HEK293T (cell line): ENCODE measurements around the gene IL6.
"Not testable (repeated sequence)": the region's sequence is repeated elsewhere in the genome, so short reads cannot be mapped to it uniquely, and the experiment has no call there.

Source experiments
- CTCF ChIA-PET: fragments of 350-600 bp; formaldehyde crosslinking; extraction: SDS; loops from one replicate; lab custom pipeline; 2021; ENCODE audit warnings: antibody characterized with exemption, inconsistent platforms; lab: Yijun Ruan, JAX
- POLR2A ChIA-PET: fragments of 350-600 bp; formaldehyde crosslinking; extraction: SDS; loops from one replicate; lab custom pipeline; 2020; ENCODE audit warnings: antibody characterized with exemption, inconsistent platforms; lab: Yijun Ruan, JAX
- DNase-seq: peaks from one replicate; pipeline ENCODE4 v3.0.0; 2012; ENCODE audit warnings: mixed read lengths; ENCODE audit errors: extremely low spot score
- ARNT ChIP-seq: fragments of 450-650 bp; IDR thresholded peaks from 2 replicates; pipeline ENCODE4 v1.6.1; 2017; ENCODE audit warnings: mild to moderate bottlenecking
- BHLHE40 ChIP-seq: fragments of 450-650 bp; IDR thresholded peaks from 2 replicates; pipeline ENCODE4 v1.6.1; 2016; ENCODE audit warnings: mild to moderate bottlenecking, moderate library complexity, borderline replicate concordance
- CTBP1 ChIP-seq: fragments of 450-650 bp; IDR thresholded peaks from 2 replicates; pipeline ENCODE4 v1.6.1; 2016; ENCODE audit warnings: borderline replicate concordance
- ELF4 ChIP-seq: fragments of 450-650 bp; IDR thresholded peaks from 2 replicates; pipeline ENCODE4 v1.6.1; 2017; ENCODE audit warnings: antibody characterized with exemption
- FOXA1 ChIP-seq: fragments of 450-650 bp; IDR thresholded peaks from 2 replicates; pipeline ENCODE4 v1.6.1; 2016; ENCODE audit warnings: mild to moderate bottlenecking
- FOXK2 ChIP-seq: fragments of 450-650 bp; IDR thresholded peaks from 2 replicates; pipeline ENCODE4 v1.6.1; 2016; ENCODE audit warnings: mild to moderate bottlenecking
- FOXM1 ChIP-seq: fragments of 450-650 bp; IDR thresholded peaks from 2 replicates; pipeline ENCODE4 v1.6.1; 2017; ENCODE audit warnings: mild to moderate bottlenecking, borderline replicate concordance
- HDGF ChIP-seq: fragments of 450-650 bp; IDR thresholded peaks from 2 replicates; pipeline ENCODE4 v1.6.1; 2017; ENCODE audit warnings: antibody characterized with exemption, borderline replicate concordance
- L3MBTL2 ChIP-seq: fragments of 450-650 bp; conservative IDR thresholded peaks from 2 replicates; pipeline ENCODE4 v1.6.1; 2016; ENCODE audit warnings: mild to moderate bottlenecking
- LEF1 ChIP-seq: fragments of 450-650 bp; IDR thresholded peaks from 2 replicates; pipeline ENCODE4 v1.6.1; 2017; ENCODE audit warnings: mild to moderate bottlenecking, borderline replicate concordance
- NFRKB ChIP-seq: fragments of 450-650 bp; IDR thresholded peaks from 2 replicates; pipeline ENCODE4 v1.6.1; 2016; ENCODE audit warnings: mild to moderate bottlenecking, moderate library complexity
- SP1 ChIP-seq: fragments of 450-650 bp; IDR thresholded peaks from 2 replicates; pipeline ENCODE4 v1.6.1; 2017
- SUZ12 ChIP-seq: fragments of 450-650 bp; IDR thresholded peaks from 2 replicates; pipeline ENCODE4 v1.6.1; 2016; ENCODE audit warnings: mild to moderate bottlenecking
- TARDBP ChIP-seq: fragments of 450-650 bp; IDR thresholded peaks from 2 replicates; pipeline ENCODE4 v1.6.1; 2016
- ZNF384 ChIP-seq: fragments of 450-650 bp; IDR thresholded peaks from 2 replicates; pipeline ENCODE4 v1.6.1; 2016
- TF ChIP-seq, protein P1 (sequence below): fragments of 450-650 bp; IDR thresholded peaks from 2 replicates; pipeline ENCODE4 v1.6.1; 2016

Gene IL6

DNA sequence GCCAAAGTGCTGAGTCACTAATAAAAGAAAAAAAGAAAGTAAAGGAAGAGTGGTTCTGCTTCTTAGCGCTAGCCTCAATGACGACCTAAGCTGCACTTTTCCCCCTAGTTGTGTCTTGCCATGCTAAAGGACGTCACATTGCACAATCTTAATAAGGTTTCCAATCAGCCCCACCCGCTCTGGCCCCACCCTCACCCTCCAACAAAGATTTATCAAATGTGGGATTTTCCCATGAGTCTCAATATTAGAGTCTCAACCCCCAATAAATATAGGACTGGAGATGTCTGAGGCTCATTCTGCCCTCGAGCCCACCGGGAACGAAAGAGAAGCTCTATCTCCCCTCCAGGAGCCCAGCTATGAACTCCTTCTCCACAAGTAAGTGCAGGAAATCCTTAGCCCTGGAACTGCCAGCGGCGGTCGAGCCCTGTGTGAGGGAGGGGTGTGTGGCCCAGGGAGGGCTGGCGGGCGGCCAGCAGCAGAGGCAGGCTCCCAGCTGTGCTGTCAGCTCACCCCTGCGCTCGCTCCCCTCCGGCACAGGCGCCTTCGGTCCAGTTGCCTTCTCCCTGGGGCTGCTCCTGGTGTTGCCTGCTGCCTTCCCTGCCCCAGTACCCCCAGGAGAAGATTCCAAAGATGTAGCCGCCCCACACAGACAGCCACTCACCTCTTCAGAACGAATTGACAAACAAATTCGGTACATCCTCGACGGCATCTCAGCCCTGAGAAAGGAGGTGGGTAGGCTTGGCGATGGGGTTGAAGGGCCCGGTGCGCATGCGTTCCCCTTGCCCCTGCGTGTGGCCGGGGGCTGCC is at the start of gene IL6:
Gene IL6 (plus strand): TSS at position 294 of the 807 bp plus-strand sequence. CDS start 63 bp downstream, at position 357.
- DNase-seq, result peak; percentile 73
- ChIA-PET CTCF (interaction anchor here (0.6 to 5.9 kb wide), 7 partner anchors 10 to 316 kb away, joined by 3 to 55 read pairs (median 4); no protein-coding TSS in a partner anchor), POLR2A (no interaction called here)
- TF ChIP-seq FOXA1 (no peak), BHLHE40 (no peak), CTBP1 (no peak), L3MBTL2 (no peak)

DNA sequence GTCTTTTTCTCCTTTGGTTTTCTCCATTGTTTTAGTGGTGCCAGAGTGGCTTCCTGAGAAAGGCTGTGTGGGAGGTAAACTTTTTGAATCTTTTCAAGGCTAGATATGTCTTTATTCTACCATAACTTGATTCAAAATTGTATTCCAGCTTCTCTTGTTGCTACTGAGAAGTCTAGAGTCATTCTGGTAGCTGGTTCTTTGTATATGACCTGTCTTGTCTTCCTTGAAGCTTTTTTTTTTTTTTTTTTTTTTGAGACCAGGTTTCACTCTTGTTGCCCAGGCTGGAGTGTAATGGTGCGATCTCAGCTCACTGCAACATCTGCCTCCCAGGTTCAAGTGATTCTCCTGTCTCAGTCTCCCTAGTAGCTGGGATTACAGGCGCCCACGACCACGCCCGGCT is 49.7 kb upstream of the IL6 start:
- CTCF ChIA-PET, result interaction anchor here (0.6 kb wide), 1 partner anchor 225 kb away, joined by 3 read pairs; no protein-coding TSS in a partner anchor
- DNase-seq, POLR2A ChIA-PET: not testable (repeated sequence)

DNA sequence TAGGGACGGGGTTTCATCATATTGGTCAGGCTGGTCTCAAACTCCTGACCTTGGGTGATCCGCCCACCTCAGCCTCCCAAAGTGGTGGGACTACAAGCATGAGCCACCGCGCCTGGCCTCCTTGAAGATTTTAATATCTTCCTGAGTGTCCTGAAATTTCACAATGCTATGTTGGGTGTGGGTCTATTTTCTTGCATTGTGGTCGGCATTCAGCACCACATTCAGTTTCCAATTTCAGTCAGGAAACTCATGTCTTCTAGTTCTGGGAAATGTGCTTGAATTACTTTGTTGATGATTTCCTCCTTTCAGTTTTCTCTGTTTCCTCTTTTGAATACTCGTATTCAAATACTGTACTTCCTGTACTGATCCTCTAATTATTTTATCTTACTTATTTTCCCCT is 49.3 kb upstream of the IL6 start:
- POLR2A ChIA-PET, result no interaction called here
- no peak for DNase-seq
- CTCF ChIA-PET, result no interaction called here
- TF ChIP-seq ZNF384, result no peak
- TF ChIP-seq SP1, result no peak
- no peak for TF ChIP-seq LEF1
- no peak for TF ChIP-seq NFRKB

DNA sequence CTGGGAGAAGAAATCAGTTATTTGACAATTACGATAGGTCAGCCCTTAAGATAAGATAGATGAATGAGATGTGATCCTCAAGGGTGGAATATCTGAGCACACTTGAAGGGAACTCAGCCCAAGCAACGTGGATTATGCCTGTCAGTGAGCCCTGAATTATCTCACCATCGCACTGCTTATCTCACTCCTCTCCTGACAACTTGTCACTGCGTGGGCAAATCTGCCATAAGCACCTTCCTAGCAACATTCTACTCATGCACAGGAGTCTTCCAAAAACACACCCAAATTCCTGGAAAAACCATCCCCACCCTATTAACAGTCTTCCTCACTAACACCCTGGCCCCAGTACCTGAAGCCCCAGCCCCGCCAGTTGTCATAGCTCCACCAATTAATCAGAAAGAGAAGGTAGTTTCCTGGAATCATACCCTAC is 46.5 kb upstream of the IL6 start:
- DNase-seq, result no peak
- CTCF ChIA-PET, result no interaction called here
- POLR2A ChIA-PET, result no interaction called here
- TF ChIP-seq L3MBTL2 (no peak), LEF1 (no peak), CTBP1 (no peak), BHLHE40 (no peak), FOXK2 (no peak), FOXA1 (no peak), ZNF384 (no peak), ELF4 (no peak)
- TF ChIP-seq, protein P1, sequence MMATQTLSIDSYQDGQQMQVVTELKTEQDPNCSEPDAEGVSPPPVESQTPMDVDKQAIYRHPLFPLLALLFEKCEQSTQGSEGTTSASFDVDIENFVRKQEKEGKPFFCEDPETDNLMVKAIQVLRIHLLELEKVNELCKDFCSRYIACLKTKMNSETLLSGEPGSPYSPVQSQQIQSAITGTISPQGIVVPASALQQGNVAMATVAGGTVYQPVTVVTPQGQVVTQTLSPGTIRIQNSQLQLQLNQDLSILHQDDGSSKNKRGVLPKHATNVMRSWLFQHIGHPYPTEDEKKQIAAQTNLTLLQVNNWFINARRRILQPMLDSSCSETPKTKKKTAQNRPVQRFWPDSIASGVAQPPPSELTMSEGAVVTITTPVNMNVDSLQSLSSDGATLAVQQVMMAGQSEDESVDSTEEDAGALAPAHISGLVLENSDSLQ, result no peak

DNA sequence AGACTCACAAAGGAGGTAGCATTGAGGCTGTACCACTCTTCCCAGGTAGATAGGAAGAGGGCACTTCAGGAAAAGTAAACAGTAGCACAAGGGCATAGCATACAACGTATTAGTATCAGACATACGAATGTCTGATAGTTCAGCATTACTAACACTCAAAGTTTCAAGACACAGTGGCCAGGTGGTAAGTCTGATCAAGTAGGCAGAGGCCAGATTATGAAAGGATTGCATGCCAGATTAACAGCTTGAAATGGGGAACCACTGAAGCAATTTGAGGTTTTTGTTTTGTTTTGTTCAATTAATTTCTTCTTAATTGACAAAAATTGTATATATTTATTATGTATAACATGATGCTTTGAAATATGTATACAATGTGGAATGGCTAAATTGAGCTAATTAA is 45.7 kb upstream of the IL6 start:
- no peak for DNase-seq
- TF ChIP-seq SP1 (no peak), L3MBTL2 (no peak), ZNF384 (no peak), FOXK2 (no peak), BHLHE40 (no peak), CTBP1 (no peak), ARNT (no peak)
- TF ChIP-seq, protein P1, result no peak

DNA sequence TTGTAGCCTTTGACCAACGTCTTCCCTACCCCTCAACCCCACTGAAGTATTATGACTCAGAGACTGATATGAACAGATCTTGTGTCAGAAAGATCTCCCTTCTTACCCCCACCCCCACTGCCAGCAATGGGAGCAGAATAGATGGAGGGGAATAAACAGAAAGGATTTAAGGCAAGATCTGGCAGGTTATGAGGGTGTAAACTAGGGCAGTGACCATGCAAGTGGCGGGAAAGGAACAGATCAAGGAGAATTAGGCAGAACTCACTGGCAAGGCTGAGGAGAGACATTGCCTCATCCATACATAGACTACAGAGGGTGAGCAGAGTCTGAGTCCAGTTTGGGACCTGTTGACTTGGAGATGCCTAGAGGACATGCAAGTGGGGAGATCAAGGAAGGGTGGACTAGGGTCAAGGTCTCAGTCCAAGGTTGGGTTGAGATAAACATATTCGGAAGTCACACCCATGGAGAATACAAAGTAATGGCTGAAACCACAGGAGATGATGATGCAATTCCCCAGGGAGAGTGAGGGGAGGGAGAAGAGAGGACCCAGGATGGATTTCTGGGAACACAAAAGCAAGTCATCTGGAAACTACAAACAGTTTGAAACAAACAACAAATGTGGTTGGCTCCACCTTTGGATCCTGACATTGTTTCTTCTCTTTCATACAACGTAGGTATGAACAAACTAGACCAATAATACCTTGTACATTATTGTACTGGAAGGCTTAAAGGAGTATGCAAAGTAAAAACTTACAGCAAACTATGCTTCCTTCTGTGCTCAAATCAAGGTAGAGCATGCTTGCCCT is 44.9 kb upstream of the IL6 start:
- TF ChIP-seq, protein P1, result no peak
- TF ChIP-seq FOXM1 (no peak), SP1 (no peak), TARDBP (no peak), ELF4 (no peak), L3MBTL2 (no peak), ARNT (no peak), ZNF384 (no peak), FOXA1 (no peak), LEF1 (no peak), FOXK2 (no peak), BHLHE40 (no peak), CTBP1 (no peak), HDGF (no peak), NFRKB (no peak), SUZ12 (no peak)
- DNase-seq, result no peak
- CTCF ChIA-PET, result no interaction called here
- POLR2A ChIA-PET, result no interaction called here

More for the DNA sequence above, 45.7 kb upstream of the IL6 start:
- ChIA-PET POLR2A (no interaction called here), CTCF (no interaction called here)

DNA sequence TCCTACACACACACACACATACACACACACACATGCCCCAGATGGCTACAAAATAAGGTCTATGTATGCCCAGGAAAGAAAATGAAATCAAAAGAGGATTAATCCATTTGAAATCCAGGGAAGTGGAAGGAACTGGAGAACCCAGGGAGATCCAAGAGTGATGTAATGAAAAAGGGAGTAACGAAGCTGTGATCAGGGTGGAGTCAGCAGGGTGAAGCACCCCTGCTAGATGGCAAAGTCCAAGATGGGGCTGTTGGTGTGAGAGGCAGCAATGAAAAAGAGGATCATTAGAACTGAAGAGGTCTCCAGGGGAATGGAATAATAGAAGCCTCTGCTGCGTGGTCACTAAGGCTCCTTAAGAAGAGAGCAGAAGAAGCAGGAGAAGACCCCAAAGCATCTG is 43.6 kb upstream of the IL6 start:
- CTCF ChIA-PET, result no interaction called here
- POLR2A ChIA-PET, result no interaction called here
- DNase-seq, result no peak
- TF ChIP-seq L3MBTL2 (no peak), ARNT (no peak), FOXA1 (no peak), SP1 (no peak), LEF1 (no peak), FOXM1 (no peak)
